HepG2 (cell line): Measurements from ENCODE around the gene RALB.
A peak's percentile ranks its signal among the peaks of the same experiment; 100 is the strongest.

Source experiments
- CREB1 ChIP-seq, 2 experiments: fragments of 450-650 bp in 1 of 2; IDR thresholded peaks; 2 replicates each; pipeline ENCODE4 v1.6.1; 2016 to 2017; ENCODE audit warnings: control low read depth in 1 of 2, mild to moderate bottlenecking in 1 of 2, missing compliant biosample characterization in 1 of 2, missing genetic modification characterization in 1 of 2
- CTCF ChIP-seq: sonication (generic); formaldehyde crosslinking; IDR thresholded peaks from 2 replicates; pipeline ENCODE4 v1.5.0; 2020; ENCODE audit warnings: mild to moderate bottlenecking, missing genetic modification reagents, moderate library complexity
- HNRNPLL ChIP-seq: fragments of 200-400 bp; formaldehyde crosslinking; IDR thresholded peaks from 2 replicates; pipeline ENCODE4 v1.6.1; 2017; ENCODE audit warnings: mild to moderate bottlenecking, low read depth, low read length; ENCODE audit not compliant: poor library complexity, severe bottlenecking
- IKZF5 ChIP-seq: IDR thresholded peaks from 2 replicates; pipeline ENCODE4 v1.6.1; 2018; ENCODE audit warnings: missing genetic modification reagents, mild to moderate bottlenecking, missing compliant biosample characterization
- MAFK ChIP-seq, 2 experiments: IDR thresholded peaks in 1 of 2; conservative IDR thresholded peaks in 1 of 2; 2 replicates each; pipeline ENCODE4 v1.6.1; 2011; ENCODE audit warnings: improper control_type of control experiment in 2 of 2, low read length in 2 of 2
- MAX ChIP-seq: IDR thresholded peaks from 2 replicates; pipeline ENCODE4 v1.6.1; 2012; ENCODE audit warnings: inconsistent platforms
- MXI1 ChIP-seq: IDR thresholded peaks from 3 replicates; pipeline ENCODE4 v1.6.1; 2012; ENCODE audit warnings: low read depth, low read length, inconsistent platforms, borderline replicate concordance
- MZF1 ChIP-seq: sonication (generic); formaldehyde crosslinking; IDR thresholded peaks from 2 replicates; pipeline ENCODE4 v1.8.1; 2023; ENCODE audit warnings: mild to moderate bottlenecking, missing genetic modification reagents, borderline replicate concordance
- NFRKB ChIP-seq: fragments of 450-650 bp; IDR thresholded peaks from 2 replicates; pipeline ENCODE4 v1.6.1; 2017
- POLR2A ChIP-seq, 2 experiments: IDR thresholded peaks; 2 replicates each; pipeline ENCODE4 v1.6.1; 2011; ENCODE audit warnings: low read depth in 2 of 2, low read length in 2 of 2, mild to moderate bottlenecking in 1 of 2, moderate library complexity in 1 of 2; ENCODE audit not compliant: insufficient read depth in 1 of 2
- TCF7 ChIP-seq: sonication (generic); IDR thresholded peaks from 2 replicates; pipeline ENCODE4 v1.6.1; 2016; ENCODE audit warnings: antibody characterized with exemption, low read depth
- ZNF383 ChIP-seq: sonication (generic); formaldehyde crosslinking; IDR thresholded peaks from 2 replicates; pipeline ENCODE4 v1.4.0; 2020; ENCODE audit warnings: missing genetic modification reagents, mild to moderate bottlenecking, borderline replicate concordance
- TF ChIP-seq, protein P1 (sequence below): sonication (generic); formaldehyde crosslinking; IDR thresholded peaks from 2 replicates; pipeline ENCODE4 v1.9.0; 2021; ENCODE audit warnings: missing genetic modification reagents, borderline replicate concordance

DNA sequence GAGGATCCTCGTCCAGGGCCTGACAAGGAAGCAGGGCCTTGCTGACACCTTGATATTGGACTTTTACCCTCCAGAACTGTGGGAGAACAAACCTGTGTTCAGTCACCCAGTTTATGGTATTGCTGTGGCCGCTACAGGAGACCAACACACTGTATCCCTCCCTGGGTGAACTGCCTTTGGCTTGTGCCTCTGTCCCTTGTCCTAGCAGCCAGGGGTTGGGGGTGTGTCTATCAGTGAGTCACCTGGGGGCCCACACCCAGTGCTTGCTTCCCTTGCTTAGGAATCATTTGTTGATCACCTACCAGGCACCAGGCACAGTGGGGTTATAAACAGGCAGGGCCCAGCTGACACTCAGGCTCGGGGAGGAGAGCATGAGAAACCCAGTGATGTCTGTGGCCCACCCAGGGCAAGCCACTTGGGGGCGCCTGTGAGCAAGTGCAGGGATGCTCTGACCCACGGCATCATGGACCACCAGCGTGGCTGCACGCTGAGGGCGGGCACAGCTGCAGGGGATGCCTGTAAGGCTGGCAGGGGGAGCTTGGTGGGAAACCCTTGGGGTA lies 46.5 kb upstream of the RALB start:
- no peak for TF ChIP-seq MAFK (conservative IDR thresholded peaks at IDR 0.05 in 1 of 2, IDR thresholded peaks at IDR 0.05 in 1 of 2; ENCODE audit: low read length in 2 of 2)
- TF ChIP-seq MZF1 (CRISPR knock-in tag): no peak
- no peak for TF ChIP-seq POLR2A (IDR thresholded peaks at IDR 0.05; ENCODE audit: insufficient read depth in 1 of 2, low read depth in 2 of 2, low read length in 2 of 2)
- no peak for TF ChIP-seq MAX
- TF ChIP-seq NFRKB: no peak
- no peak for TF ChIP-seq HNRNPLL
- no peak for TF ChIP-seq ZNF383 (CRISPR knock-in tag)
- peak; percentile 86 for TF ChIP-seq CTCF (CRISPR knock-in tag)
- TF ChIP-seq, protein P1, sequence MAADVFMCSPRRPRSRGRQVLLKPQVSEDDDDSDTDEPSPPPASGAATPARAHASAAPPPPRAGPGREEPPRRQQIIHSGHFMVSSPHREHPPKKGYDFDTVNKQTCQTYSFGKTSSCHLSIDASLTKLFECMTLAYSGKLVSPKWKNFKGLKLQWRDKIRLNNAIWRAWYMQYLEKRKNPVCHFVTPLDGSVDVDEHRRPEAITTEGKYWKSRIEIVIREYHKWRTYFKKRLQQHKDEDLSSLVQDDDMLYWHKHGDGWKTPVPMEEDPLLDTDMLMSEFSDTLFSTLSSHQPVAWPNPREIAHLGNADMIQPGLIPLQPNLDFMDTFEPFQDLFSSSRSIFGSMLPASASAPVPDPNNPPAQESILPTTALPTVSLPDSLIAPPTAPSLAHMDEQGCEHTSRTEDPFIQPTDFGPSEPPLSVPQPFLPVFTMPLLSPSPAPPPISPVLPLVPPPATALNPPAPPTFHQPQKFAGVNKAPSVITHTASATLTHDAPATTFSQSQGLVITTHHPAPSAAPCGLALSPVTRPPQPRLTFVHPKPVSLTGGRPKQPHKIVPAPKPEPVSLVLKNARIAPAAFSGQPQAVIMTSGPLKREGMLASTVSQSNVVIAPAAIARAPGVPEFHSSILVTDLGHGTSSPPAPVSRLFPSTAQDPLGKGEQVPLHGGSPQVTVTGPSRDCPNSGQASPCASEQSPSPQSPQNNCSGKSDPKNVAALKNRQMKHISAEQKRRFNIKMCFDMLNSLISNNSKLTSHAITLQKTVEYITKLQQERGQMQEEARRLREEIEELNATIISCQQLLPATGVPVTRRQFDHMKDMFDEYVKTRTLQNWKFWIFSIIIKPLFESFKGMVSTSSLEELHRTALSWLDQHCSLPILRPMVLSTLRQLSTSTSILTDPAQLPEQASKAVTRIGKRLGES (CRISPR knock-in tag): no peak
- no peak for TF ChIP-seq MXI1
- no peak for TF ChIP-seq IKZF5 (CRISPR knock-in tag)
- no peak for TF ChIP-seq TCF7
- TF ChIP-seq CREB1 (IDR thresholded peaks at IDR 0.05): no peak
- TF ChIP-seq CREB1 (CRISPR knock-in tag; IDR thresholded peaks at IDR 0.05): no peak
